ENCODE measurements around the gene MALRD1.

MALRD1 gene

DNA sequence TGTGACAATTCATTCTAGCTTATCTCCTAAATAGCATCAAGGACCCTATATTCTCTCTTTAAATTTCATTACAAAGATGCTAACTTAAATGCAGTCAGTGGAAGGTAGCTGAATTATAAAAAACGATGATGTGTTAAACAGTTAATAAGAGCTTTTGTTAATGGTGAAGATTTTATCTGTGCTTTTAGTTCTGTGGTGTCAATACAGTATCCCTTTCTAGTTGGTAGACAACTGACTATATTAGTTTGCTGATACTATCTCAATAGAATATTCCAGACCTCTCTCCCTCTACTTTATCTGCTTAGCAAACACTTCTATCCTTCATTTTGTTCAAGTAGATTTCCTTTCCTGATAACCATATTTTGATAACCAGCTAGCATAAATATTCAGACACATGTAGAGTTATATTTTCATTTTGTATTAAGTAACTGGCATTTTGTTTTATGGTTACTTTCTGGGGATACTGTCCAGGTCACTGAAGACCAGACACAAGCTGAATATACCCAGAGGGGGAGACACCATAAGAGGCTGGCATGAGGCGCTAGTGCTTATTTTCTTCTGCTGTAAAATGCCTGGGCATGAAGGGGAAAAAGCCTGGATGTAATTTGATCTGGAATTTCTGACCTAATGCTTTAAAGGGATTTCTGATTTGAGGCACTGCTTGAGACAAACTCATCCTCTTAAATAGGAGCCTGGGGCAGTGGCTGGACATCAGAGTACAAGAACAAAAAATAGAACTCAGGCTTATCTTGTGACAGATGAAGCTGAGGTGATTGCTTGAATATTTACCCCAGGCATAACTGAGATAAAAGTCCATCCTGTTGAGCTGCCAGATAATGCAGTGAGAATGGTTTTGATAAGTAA lies 197.5 kb downstream of the MALRD1 start:
- no peak for DNase-seq

DNA sequence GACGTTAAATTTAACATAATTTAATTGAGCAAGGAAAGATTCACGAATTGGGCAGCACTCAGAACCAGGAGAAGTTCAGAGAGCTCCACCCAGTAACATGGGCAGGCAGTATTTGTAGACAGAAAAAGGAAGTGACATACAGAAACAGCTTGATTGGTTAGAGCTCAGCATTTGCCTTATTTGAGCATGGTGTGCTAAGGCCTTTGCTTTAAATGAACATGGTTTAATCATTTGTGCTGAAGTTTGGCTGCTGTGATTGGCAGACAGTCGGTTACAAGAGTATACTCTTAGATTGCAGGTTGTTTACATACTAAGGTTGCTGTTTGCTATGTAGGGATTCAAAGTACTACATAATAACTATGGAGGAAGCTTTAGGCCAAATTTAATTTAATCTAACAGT lies 199.2 kb downstream of the MALRD1 start:
- no peak for DNase-seq

DNA sequence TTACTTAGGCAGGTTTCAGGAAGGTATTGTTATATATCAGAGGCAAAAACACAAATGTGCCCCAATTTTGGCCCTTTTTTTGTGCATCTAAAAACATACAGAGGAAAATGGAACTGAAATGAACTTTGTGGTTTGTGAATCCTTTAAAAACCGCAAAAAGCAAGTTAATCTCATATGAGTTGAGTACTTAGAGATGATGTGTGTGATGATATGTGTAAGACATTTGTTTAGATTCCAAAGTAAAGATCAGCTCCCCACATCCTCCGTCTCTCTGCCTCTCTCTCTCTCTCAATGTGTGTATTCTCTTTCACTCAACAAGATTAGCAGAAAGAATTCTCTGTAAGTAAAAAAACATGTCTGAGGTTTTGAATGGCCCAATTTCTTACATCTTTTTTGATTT lies 201.9 kb downstream of the MALRD1 start:
- no peak for DNase-seq

DNA sequence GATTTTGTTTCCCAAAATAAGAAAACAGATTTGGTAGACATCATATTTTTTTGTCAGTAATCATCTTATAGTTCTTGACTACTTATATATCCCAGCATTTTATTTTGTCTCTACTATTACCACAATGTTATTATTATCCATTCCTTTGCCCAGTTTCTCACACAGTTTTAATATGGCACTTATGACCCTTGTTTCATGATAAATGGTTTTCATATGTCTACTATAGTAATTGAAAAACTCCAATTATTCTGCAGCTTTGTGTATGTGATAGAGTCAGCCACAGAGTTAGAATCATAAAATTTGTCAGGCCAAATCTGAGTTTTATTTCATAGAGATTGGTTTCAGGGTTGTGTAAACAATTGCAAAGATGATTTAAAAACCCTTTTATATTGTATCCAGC lies 203.9 kb downstream of the MALRD1 start:
- DNase-seq: no peak

DNA sequence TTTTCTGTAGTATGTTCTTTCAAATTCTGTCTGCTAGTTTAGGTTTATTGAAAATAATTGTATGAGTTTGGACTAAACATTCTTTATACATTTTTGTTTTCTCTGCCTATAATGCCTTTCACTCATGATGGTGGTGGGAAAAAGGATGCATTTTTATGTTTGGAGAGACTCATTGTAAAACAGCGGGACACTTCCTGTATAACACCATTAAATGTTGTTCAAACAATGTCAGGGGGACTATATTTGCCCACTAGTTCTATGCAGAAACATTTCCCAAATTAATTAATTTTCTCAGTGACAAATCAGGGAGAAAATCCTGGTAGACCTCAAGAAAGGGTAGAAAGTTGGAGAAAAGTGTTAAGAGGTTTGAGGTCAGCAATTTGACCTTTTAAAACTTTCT lies 207.7 kb downstream of the MALRD1 start:
- DNase-seq: no peak

DNA sequence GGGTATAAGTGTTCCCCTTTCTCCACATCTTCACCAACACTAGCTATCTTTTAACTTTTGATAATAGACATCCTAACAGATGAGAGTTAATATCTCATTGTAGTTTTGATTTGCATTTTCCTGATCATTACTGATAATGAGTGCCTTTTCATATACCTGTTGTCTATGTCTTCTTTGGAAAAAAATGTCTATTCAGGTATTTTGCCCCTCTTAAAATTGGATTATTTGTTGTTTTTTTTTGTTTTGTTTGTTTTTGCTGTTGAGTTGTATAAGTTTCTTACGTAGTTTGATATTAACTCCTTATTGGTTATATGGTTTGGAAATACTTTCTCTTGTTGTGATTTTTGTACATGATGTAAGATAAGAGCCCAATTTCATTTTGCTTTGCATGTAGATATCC lies 214.7 kb downstream of the MALRD1 start:
- no peak for DNase-seq

DNA sequence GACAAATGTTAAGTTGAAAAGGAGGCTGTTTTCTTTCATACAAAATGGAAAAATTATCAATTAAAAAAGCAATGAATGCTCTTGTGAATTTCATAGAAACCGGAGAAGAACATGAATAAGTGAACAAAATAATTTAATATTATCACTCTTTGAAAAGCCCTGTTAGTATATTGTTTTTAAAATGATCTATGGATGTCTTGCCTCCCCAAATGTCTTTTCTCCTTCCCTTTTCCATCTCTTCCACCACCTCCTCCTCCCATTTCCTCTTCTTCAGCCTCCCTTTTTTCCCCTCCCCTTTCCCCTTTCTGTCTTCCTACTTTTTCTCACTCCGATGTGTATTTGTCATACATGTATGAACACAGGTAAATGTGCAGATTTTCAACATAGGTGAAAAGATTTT lies 234.7 kb downstream of the MALRD1 start:
- DNase-seq: no peak

DNA sequence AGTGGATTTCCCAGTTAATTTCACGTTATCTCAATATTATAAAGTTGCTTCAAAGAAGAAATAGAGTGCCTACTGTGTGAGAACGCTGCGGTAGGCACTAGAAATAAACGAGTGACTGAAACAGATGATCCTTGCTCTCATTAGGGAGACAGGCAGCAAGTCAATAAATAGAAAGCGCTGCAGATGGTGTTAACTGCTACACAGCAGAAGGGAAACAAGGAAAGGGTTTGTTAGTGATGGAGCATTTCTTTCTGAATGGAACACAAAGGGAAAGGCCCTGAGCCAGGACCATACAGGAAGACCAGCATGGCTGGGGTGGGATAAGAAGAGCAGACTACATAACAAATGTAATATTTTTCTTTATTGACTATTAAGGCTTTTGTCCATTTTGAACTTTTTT lies 235.2 kb downstream of the MALRD1 start:
- DNase-seq: no peak

DNA sequence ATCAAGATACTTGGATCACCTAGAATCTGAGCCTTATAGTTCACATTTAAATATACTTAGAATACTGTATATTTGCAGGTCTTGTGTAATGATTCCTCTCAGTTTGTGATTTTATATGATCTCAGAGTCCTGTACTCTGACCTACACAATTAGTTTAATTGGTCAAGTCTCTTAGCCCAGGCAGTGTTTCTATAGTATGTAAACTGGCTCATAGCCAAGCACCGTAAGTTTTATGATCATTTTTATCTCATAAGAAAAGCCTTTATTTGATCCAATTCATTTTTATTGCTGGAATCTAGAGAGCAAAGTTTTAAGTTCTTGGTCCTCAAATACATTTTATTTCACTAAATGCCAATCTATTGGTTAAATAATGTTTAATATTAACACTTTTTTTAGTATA lies 242.2 kb downstream of the MALRD1 start:
- DNase-seq: no peak

DNA sequence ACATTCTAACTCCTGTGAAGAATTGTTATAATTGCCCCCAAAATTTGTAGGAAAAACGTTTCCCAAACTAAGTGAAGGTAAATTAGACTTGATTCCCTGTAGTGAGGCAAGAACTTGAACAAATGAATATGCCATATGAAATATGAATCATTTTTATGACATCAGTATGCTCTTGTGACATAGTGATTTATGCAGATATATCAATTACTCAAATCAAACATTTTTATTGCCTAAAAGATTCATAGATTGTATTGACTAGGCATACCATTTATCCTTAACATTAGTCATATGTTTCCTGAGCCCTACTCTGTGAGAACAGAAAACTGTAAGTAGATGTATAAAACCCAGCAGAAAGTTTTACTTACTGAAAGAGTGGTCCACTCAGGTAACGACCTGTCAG lies 245.6 kb downstream of the MALRD1 start:
- no peak for DNase-seq

DNA sequence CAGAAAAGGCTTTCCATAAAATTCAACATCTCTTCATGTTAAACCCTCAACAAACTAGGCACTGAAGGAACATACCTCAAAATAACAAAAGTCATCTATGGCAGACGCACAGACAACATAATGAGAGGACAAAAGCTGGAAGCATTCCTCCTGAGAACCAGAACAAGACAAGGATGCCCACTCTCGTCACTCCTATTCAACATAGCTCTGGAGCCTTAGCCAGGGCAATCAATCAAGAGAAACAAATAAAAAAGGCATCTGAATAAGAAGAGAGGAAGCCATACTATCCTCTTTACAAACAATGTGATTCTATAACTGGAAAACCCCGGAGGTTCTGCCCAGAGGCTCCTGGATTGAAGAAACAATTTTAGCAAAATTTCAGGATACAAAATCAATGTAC lies 251.0 kb downstream of the MALRD1 start:
- DNase-seq: no peak

DNA sequence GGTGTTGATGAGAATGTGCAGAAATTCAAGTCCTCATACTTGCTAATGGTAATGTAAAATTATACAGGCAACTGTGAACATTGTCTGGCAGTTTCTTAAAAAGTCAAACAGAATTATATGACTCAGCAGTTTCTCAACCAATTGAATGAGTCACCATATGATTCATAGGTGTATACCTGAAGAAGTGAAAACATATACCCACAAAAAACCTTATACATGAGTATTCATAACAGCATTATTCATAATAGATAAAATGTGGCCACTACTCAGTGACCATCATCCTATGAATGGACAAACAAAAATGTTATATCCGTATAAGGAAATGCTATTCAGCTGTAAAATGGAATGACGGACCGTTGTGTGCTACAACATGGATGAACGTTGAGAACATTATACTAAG lies 253.5 kb downstream of the MALRD1 start:
- no peak for DNase-seq

DNA sequence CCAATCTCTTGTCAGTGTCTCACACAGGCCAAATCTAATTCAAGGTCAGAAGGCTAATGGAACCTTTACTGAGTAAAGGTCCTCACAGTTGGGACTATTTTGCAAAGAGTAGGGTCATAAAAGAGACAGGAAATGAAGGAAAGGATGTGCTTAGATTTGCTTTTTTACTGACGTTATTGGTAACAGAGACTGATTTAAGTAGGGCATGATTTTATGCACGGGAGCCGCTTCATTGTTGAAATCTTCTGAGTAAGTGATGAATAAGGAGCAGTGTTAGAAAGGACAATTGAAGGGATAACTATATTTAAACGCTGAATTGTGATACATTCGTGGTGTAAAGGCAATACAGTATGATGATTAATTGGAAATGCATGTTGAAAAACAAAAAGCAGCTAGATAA lies 261.5 kb downstream of the MALRD1 start:
- no peak for DNase-seq

DNA sequence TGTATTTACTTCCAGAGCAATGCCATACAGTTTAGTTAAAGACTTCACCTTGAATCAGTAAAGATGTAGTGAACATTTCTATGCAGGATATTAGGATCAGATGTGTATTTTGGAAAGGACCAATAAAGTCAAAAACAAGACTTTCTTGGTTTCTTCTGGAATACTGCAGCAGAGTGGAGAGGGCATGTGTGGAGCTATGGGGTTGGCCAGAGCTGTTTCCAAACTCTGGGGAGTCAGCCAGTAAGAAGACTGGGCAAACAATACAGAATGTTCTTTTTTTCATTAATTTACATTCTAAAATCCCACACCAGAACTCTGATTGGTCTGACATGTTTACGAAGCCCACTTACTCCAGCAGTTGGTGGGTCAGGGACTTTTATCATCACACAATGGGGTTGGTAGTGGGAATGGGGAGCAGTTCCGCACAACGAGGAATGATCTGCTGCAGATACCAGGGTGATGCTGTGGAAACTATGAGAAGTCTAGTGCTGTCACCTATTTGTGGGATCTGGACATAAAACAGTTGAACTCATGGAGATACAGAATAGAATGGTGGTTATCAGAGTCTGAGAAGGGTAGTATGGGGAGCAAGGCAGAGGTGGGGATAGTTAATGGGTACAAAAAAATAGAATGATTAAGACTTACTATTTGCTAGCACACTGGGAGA lies 267.7 kb downstream of the MALRD1 start:
- DNase-seq: no peak

DNA sequence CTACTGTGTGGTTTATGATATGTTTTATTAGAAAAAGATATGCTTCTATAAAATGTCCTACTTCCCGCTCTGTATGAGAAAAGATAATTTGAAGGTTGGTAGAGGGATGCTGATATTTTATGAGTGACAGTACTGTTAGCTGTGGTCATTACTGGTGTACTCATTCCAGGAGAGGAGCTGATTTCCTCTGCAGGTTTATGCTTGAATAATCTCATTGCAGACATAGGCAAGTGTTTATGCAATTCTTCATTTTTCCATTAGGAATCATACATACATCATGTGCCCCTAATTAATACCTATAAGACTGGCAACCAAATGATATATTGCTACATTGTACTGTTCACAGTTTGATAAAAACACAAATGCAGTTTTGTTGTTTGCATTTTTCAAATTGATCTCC lies 269.4 kb downstream of the MALRD1 start:
- DNase-seq: no peak

DNA sequence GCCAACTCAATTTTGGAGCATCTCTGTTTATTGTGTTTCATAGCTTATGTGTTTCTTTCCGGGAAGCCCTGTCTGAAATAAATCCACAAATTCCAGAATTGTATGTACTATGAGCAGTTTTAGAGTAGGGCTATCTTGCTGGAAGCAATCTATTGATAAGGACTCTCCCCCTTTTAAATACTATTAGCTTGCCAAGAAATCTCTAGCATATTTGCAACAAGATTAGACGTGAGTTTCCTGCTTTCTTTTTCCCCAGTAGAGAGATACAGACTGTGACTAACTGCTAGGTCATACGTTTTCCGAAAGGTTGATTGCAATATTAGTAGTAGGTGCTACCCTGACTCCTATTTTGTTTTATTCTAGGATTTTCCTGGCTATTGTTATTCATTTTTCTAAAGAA lies 277.0 kb downstream of the MALRD1 start:
- DNase-seq: no peak

DNA sequence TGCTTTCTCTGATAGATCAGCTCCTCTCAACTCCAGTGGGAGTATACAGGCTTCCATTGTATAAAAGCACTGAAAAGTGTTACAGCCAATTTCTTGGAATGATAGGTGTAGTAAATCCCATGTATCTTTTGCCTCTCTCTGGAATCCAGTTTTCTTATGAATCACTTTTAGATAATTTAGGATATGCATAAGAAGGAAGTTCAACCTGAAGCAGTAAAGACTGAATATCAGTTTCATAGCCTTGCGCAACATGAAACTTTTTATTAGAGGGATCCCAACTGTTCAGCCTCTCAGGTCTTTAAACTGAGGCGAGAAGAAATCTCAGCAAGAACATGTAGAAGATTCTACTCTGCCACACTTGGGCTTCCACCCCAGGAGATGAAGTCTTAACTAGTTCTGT lies 280.0 kb downstream of the MALRD1 start:
- DNase-seq: no peak

DNA sequence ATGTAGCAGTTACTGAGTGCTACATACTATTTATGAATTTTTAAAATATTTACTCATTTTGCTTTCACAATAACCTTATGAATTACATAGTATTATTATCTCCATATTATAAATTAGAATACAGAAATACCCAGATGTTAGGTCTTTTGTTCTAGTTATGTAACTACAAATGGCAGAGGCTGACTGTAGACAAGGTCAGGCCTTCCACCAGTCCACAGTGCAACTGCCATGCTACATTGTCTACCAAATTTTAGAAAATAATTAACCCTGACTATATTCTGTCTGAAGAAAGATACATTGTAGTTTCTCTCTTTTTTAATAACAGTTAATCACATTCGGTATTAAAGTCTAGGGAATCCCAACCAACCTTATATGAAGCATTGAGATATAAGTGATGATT lies 280.9 kb downstream of the MALRD1 start:
- no peak for DNase-seq

DNA sequence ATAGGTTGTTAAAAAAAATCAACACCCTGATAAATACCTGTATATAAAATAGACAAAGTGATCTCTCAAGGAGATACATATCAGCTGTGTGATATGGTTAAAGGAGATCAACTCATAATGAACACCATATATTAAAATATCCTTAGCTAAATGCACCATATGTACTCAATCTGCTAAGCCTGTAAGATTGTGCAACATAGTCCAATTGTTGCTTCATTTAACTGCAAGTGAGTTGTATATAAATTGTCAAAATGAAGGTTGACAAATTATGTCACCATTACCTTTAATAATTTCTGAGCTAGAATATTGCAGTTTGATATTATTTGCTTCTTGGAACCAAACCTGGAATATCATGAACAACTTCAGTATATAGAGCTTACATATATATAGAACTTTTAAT lies 283.7 kb downstream of the MALRD1 start:
- no peak for DNase-seq

DNA sequence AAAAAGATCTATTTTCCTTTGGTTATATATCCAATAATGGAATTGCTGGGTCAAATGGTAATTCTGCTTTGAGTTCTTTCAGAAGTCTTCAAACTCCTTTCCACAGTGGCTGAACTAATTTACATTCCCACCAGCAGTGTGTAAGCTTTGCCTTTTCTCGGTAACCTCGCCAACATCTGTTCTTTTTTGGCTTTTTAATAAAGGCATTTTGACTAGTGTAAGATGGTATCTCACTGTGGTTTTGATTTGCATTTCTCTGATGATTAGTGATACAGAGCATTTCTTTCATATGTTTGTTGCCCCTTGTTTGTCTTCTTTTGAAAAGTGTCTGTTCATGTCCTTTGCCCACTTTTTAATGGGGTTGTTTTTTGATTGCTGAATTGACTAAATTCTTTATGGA lies 285.0 kb downstream of the MALRD1 start:
- no peak for DNase-seq

DNA sequence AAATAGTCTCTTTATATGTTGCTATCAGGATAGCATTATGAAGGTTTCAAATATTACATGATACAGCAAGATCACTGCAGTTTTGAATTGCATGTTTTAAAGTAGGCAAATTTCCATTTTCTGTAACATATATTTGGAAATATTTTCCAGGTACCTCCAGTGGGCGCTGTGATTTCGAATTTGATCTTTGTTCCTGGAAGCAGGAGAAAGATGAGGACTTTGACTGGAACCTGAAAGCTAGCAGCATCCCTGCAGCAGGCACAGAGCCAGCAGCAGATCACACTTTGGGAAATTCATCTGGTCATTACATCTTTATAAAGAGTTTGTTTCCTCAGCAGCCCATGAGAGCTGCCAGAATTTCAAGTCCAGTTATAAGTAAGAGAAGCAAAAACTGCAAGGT lies 299.0 kb downstream of the MALRD1 start:
- DNase-seq: no peak

DNA sequence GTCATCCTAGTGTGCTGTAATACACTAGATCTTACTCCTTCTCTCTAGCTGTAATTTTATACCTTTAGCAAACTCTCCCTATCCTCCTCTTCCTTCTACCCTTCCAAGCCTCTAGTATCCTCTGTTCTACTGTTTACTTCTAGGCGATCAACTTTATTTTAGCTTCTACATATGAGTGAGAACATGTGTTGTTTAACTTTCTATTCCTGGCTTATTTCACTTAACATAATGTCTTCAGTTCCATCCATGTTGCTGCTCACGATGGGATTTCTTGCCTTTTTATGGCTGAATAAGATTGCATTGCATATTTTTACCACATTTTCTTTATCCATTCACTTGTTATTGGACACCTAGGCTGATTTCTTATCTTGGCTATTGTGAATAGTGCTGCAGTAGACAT lies 318.6 kb downstream of the MALRD1 start:
- no peak for DNase-seq

DNA sequence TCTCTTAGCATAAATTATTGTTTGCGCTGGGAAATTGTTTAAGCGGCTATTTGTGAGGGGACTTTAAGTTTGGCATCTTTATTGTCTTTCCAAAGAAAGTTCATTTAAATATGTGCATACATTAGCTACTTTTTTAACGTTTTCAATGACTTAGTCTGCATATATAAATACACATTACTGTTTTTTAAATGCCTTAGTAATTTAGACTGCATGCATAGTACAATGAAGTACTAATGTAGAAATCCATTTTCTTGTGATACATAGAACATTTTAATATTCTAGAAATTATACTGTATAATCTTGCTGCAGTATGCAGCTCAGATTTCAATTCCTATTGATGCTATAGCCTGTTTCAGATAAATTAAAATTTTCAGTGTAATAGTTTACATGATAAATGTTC lies 325.4 kb downstream of the MALRD1 start:
- no peak for DNase-seq

DNA sequence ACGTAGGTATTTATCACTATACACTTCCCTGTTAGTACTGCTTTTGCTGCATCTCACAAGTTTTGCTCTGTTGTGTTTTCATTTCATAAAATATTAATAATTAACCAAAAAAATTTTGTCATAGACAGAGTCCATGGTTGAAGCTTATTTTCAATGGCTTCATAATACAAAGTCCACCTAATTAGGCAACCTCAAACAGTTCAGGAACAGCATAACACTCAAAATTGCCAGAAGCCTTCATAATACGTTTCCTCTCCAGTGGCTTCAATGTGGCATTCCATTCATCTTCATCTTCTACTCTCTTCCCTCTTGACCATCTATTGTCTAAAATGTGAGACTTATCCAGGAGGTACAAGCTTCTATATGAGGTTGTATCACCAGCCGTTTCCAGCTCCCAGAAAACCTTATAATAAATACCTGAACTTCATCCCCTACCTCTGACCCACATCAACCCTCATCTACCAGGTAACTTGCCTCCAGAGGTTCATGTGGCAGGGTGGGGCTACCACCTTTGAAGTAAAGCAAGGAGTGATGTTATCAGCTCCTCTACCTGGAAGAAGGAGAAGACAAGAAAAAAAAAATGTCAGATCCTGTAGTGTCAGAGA lies 337.3 kb downstream of the MALRD1 start:
- no peak for DNase-seq

Measured in SW 1271 (cell line).